Measurements from ENCODE around the gene FAM221B.

The FAM221B gene

DNA sequence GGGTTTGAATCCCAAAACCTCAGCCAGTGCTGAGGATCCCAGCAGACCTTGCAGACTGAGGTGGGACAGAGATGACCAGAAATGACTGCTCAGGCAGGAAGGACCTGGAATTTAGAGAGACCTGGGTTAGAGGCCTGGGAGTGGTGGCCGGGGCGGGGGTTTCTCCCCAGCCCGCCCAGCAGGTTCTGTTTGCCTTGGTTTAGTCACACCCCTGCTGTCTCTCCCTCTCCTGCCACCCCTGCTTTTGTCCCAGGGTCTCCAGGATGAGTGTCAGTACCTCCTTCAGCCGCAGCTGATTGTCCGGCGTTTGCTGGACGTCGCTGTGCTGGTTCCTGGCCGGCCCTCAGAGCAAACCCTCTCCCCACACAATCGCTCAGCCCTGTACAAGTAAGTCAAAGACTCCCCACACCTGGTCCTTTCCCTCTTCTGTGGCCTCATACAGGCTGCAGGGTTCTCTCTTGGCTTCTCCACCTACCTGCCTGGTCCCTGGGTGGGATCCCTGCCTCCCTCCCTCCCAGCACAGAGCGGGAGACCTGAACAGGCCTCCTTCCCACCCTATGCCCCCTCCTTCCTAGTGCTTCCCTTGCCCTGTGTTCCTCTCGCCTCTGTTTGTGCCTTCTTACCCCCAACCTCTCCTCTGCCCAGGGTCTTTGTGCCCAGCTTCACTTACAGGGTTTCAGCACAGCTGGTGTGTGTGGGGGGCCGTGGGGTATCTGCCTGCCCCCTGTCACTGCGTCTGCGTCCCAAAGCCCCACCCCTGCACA is 12.5 kb upstream of the FAM221B start:
- TF ChIP-seq GATA2 (IDR thresholded peaks at IDR 0.05; ENCODE audit: low read depth, low read length), result no peak
- no peak for TF ChIP-seq GATA3 (IDR thresholded peaks at IDR 0.05; ENCODE audit: low read depth, low read length)

DNA sequence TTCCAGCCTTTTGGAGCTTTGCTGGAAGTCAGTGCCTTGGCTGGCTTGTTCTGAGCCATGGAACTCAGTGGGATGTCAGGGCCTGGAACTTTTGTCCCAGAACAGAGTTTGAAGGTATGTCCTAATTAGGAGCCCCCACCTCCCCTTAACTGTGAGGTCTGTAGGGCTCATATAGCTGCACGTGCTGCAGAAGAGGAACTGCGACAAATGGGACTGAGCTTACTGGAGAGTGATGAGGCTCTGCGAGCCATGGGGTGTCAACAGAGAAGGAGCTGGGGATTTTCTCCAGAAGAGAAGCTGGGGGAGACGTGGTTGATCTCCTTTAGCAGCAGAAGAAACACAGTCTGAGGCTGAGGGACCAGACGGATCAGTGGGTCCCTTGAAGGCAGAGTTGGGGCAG is 11.4 kb upstream of the FAM221B start:
- no peak for TF ChIP-seq GATA2 (IDR thresholded peaks at IDR 0.05; ENCODE audit: low read depth, low read length)
- no peak for TF ChIP-seq GATA3 (IDR thresholded peaks at IDR 0.05; ENCODE audit: low read depth, low read length)

DNA sequence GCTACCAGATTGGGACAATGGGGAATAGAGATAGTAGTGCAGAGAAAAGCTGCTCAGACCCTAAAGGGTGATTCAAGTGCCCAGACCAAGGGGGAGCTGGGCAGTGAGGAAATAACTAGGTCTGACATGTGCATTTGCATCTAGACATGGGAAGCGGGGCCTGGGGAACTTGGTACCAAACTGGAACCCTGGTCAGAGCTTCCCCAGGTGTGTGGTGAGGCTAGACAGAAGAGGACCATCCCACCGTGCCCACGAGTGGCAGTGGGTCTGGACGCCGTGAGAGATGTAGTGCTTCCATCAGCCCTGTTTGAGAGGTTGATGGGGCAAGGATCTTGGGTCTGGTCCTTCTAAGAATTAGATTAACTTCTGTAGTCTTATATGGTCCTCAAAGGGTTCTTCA is 8.1 kb upstream of the FAM221B start:
- TF ChIP-seq GATA2 (IDR thresholded peaks at IDR 0.05; ENCODE audit: low read depth, low read length), result no peak
- TF ChIP-seq GATA3 (IDR thresholded peaks at IDR 0.05; ENCODE audit: low read depth, low read length), result no peak

DNA sequence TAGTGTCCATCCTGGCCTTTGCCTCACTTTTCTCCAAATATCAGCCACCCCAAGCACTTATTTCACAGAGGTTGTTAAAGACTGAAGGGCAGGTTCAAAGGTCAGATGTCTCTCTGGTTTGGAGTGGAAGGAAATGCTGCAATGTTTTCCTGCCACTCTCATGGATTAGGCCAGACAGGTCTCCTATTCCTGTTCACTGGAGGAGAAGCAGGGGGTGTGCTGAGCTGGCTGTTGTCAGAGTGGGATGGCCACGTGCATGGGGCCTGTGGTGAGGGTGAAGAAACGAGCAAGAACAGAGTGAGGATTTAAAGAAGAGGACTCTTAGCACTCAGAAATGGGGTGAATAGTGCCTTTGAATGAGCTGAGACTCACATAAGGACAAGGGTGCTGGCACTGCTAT is 7.2 kb upstream of the FAM221B start:
- TF ChIP-seq GATA2 (IDR thresholded peaks at IDR 0.05; ENCODE audit: low read depth, low read length) (no peak), GATA3 (IDR thresholded peaks at IDR 0.05; ENCODE audit: low read depth, low read length) (no peak)

DNA sequence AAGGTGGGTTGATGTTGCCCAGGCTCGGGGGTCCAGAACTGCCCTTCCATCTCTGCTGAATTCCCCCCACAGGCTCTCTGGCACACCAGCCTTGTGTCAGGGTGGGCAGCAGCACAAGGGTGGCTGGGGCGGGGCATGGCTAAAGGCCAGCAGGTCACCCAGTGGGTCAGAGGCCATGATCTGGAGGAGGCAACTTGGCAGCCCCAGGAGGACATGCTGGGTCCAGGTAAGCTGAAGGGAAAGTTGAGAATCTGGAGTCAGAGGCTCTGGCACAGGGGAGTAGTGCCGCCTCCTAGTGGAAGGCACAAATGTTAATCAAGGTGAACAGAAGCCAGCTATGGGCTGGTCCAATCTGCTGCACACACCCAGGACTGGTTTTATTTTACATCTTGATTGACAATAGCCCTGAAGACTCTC is 6.7 kb upstream of the FAM221B start:
- TF ChIP-seq GATA2 (IDR thresholded peaks at IDR 0.05; ENCODE audit: low read depth, low read length), result no peak
- no peak for TF ChIP-seq GATA3 (IDR thresholded peaks at IDR 0.05; ENCODE audit: low read depth, low read length)

DNA sequence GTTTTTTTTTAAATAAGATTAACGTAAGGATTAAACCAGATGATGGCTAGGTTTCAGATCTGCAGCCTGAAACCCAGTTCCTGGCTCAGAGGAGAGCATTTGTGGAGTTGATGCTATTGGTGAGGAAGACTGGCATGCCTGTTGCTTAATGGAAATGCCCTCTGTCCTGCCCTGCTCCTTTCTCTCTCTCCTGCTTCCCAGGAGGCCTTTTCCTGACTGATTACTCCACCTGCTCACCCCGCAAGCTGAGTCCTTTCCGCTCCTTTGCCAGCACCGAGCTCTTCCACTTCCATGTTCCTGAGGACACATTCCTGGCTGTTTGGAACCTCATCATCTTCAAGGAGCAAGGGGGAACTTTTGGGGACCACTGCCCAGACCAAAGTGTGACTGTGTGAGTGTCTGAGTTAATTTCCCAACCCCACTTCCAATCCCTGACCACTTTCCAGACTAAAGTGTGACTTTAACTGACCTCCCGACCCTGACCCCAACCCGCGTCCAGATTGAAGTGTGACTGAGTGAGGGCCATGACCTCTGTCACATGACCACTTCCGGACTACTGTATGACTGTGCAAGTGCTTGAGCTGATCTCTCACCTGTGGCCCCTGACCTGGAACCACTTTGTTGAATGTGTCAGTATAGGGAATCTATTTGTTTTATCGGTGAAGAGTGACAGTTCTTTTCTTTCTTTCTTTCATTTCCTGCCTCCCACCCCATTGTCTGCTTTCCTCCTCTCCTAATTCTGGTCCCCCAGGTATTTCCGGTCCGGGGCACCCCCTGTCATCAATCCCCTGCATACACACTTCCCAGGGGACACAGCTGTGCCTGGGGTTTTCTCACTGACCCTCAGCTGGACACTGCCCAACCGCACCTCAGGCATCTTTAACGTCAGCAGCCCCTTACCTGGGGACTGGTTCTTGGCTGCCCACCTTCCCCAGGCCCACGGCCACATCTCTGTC is 6.0 kb upstream of the FAM221B start:
- TF ChIP-seq GATA3 (IDR thresholded peaks at IDR 0.05; ENCODE audit: low read depth, low read length), result no peak
- TF ChIP-seq GATA2 (IDR thresholded peaks at IDR 0.05; ENCODE audit: low read depth, low read length), result no peak

DNA sequence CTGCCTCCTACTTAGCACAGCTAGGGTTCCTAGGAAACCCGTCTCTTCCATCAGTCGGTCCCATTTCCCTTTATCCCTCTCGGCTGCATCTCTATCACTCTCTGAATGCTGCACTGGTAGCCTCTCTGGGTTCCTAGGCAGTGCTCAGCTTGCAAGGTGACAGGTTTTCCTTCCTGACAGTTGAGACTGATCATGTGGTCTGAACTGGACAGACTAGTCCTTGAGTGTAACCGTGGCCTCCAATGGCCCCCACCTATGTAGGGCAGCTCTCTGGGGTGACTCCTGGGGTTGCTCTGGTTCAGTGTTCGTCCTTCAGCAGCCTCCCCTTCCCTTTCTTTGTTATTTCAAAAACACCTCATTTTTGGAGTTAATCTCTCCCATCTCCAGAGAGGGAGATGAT is 4.3 kb upstream of the FAM221B start:
- TF ChIP-seq GATA2 (IDR thresholded peaks at IDR 0.05; ENCODE audit: low read depth, low read length), result peak; percentile 15; the same call in 1 of the 2 replicates
- TF ChIP-seq GATA3 (IDR thresholded peaks at IDR 0.05; ENCODE audit: low read depth, low read length), result no peak

DNA sequence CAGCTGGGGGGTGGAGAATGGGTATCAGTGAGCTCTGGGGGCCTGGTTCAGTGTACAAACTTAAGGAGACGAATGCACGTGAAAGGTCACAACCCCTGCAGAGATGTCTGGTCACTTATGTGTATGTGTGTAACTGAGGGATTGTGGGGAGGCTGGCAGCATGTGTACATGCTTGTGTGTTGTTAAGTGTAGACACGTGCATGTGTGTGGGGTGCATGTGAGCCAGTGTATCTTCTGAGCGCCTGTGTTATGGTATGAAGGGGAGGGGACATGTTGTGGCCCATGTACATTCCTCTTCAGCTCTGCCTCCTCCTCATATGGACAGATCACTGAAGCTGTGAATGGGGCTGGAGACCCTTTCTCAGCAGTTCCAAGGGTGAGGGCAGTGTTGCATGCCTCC is 2.5 kb upstream of the FAM221B start:
- TF ChIP-seq GATA2 (IDR thresholded peaks at IDR 0.05; ENCODE audit: low read depth, low read length) (no peak), GATA3 (IDR thresholded peaks at IDR 0.05; ENCODE audit: low read depth, low read length) (no peak)

DNA sequence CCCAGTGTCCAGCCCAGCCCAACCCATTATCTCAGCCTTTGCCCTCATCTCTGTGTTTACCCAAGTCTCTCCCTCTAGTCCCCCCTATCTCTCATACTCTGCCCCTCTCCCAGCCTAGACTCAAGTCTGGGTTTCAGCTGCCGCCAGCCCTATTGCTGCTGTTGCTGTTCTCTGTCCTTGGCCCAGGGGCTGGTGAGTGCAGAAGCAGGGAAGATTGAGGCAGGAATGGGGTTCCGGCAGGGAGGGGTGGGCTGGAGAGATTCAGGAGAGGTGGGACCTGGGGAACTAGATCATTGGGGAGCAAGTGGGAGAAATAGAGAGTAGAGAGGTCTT is 1.2 kb upstream of the FAM221B start:
- TF ChIP-seq GATA2 (IDR thresholded peaks at IDR 0.05; ENCODE audit: low read depth, low read length) (no peak), GATA3 (IDR thresholded peaks at IDR 0.05; ENCODE audit: low read depth, low read length) (no peak)

DNA sequence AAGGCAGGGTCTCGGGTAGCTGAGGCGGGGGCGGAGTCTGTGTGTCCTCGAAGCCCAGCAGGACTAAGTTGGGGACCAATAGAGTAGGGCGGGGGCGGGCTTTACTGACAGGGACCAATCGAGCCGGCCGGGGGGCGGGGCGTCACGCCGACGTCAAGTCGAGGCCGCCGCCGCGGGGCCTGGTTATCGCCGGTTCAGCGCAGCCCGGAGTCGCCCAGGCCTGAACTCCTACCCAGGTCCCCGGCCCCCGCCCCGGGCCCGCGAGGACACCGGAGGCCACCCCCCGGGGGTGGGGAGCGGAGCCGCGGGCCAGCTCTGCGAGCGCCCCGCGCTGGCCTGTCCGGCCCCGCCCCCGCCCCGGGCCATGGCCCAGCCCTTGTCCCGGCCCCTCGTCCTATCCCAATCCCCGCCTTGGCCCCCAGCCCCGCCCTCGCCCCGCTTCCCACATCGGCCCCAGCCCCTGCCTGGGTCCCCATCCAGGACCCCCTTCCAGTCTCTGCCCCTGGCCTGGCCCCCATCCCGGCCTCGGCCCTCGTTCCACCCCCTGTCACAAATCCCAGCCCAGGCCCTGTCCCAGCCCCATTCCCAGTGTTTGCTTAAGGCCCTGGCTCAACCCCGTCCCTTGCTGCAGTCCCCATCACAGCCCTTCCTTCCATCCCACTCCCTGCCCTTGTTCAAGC is 692 bp upstream of the FAM221B start, which contains the start of gene TMEM8B:
Gene TMEM8B (plus strand): TSS at position 145 of the 680 bp plus-strand sequence. CDS start 220 bp downstream, at position 365.
- TF ChIP-seq GATA3 (IDR thresholded peaks at IDR 0.05; ENCODE audit: low read depth, low read length) (no peak), GATA2 (IDR thresholded peaks at IDR 0.05; ENCODE audit: low read depth, low read length) (no peak)

DNA sequence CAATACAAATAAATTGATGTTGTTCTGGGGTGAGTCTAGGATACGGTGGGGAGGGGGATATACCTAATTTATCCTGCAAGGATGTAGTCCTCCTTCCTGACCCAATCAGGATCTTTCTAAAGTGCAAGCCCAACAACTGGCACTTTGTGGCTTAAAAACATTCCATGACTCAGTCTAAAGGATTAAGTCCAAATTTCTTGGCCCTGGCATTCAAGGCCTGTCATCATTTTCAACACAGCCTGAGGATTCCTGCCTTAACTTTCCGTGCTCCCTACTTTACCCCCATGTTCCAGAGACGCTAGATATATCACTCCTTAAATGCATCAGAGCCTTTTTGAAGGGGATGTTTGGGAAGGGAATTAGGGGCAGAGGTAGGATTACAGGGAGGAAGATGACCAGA is 1.0 kb downstream of the FAM221B start:
- TF ChIP-seq GATA2 (IDR thresholded peaks at IDR 0.05; ENCODE audit: low read depth, low read length) (no peak), GATA3 (IDR thresholded peaks at IDR 0.05; ENCODE audit: low read depth, low read length) (no peak)

DNA sequence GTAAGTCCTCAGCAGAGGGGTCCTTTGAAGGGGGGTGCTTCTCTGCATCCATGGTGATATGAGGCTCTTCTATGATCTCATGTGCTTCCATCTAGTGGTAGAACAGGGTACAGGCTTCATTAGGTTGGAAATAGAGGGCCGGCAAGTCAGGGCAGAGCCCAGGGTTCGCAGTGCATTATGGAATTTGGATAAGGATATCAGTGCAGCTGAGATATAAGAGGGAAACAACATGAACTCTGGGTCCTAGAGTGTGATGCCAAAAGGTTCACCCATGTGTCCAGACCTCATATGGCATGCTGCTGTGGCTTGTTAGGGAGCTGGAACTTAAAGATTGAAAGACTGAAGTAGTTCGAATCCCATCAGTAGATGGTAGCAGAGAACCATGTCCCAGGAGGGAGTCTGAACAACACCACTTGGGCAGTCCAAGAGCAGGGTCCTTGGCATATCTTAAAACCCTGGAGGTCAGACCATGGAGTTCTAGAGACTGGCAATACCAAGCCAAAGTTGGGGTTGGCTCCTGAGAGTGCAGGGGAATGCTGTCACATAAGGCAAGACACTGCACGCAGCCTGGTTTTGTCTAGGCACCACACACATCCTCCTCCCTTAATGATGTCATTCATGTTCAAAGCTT is 2.3 kb downstream of the FAM221B start:
- TF ChIP-seq GATA2 (IDR thresholded peaks at IDR 0.05; ENCODE audit: low read depth, low read length), result no peak
- TF ChIP-seq GATA3 (IDR thresholded peaks at IDR 0.05; ENCODE audit: low read depth, low read length), result no peak

DNA sequence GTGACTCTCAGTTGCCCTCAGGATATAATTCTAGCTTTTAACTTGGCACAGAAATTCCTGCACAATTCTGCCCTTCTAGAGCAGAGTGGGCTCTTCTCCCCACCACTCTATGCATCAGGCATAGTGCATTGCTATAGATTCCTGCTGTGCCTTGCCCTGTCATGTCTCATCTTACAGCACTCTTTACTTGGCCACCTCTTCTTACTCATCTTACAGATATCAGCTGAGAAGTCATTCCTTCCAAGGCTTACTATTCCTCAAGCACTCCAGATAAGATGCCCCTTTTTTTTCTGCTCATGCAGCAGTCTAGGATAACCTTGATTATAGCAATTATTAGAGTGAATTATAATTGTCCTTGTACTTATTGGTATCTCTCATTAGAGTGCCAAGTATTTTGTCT is 5.6 kb downstream of the FAM221B start:
- TF ChIP-seq GATA2 (IDR thresholded peaks at IDR 0.05; ENCODE audit: low read depth, low read length) (no peak), GATA3 (IDR thresholded peaks at IDR 0.05; ENCODE audit: low read depth, low read length) (no peak)

DNA sequence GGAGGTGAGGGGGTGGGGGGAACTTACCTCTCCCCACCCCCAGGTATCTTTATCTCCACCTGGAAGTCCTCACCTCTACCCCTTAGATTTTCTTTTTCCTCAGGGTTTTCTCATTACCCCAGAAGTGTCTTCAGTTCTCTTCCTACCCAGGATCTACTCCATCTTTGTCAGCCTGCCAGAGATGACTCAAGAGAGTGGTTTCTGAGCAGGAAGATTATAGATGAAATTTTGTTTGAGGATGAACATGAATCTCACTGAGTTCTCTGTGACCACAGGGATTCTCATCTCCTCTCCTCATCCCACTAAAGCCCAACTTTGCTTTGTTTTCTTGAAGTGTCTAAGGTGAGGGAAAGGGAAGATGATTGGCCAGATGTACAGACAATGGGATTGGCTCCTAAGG is 8.5 kb downstream of the FAM221B start:
- TF ChIP-seq GATA2 (IDR thresholded peaks at IDR 0.05; ENCODE audit: low read depth, low read length) (no peak), GATA3 (IDR thresholded peaks at IDR 0.05; ENCODE audit: low read depth, low read length) (no peak)
